ENCODE data around the gene PC. TPM values are rescaled to one million over a fixed set of nuclear protein-coding genes. Genes with fewer than 3 reads are reported as not detected.
"Not testable (repeated sequence)": the region's sequence is repeated elsewhere in the genome, so short reads cannot be mapped to it uniquely, and the experiment has no call there.

PC gene
- 18.6 TPM for polyA plus RNA-seq (ENCODE audit: insufficient read length)

GRCh38 chr11:66958232-66958955 is at the start of gene PC:
PC (minus strand) TSS chr11:66958383; CDS start chr11:66872159, 86,224 bp downstream.
- DNase-seq (ENCODE audit: low read depth): peak; percentile 97

GRCh38 chr11:67007126-67007525 is 48.9 kb upstream of the PC start:
- no peak for DNase-seq (ENCODE audit: low read depth)

- no peak for DNase-seq (ENCODE audit: low read depth)
Observed at GRCh38 chr11:67006029-67006884, 48.1 kb upstream of the PC start.

DNA sequence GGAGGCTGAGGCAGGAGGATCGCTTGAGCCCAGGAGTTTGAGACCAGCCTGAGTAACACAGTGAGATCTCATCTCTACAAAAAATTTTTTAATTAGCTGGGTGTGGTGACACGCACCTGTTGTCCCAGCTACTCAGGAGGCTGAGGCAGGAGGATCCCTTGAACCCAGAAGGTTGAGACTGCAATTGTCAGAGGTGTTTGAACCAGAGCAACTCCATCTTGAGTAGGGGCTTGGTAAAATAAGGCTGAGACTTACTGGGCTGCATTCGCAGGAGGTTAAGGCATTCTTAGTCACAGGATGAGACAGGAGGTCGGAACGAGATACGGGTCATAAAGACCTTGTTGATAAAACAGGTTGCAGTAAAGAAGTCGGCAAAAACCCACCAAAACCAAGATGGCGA is 47.0 kb upstream of the PC start:
- not testable (repeated sequence) for DNase-seq (ENCODE audit: low read depth)

- no peak for DNase-seq (ENCODE audit: low read depth)
Observed at GRCh38 chr11:67002921-67003411, 44.8 kb upstream of the PC start.

GRCh38 chr11:67002297-67002913 is 44.2 kb upstream of the PC start:
- no peak for DNase-seq (ENCODE audit: low read depth)

GRCh38 chr11:67001332-67001731 is 43.1 kb upstream of the PC start:
- no peak for DNase-seq (ENCODE audit: low read depth)

DNA sequence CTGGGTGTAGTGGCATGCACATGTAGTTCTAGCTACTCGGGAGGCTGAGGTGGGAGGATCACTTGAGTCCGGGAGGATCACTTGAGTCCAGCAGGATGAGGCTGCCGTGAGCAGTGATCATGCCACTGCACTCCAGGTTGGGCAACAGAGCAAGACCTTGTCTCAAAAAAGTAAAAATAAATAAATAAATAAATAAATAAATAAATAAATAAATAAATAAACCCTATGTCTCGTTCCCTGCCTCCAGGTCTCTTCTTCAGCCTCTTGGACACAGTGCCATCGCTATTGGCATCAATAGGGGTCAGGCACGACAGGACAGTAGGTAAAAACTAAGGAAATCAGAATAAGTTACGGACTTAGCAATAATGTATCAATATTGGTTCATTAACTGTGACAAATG is 41.4 kb upstream of the PC start:
- no peak for DNase-seq (ENCODE audit: low read depth)

DNA sequence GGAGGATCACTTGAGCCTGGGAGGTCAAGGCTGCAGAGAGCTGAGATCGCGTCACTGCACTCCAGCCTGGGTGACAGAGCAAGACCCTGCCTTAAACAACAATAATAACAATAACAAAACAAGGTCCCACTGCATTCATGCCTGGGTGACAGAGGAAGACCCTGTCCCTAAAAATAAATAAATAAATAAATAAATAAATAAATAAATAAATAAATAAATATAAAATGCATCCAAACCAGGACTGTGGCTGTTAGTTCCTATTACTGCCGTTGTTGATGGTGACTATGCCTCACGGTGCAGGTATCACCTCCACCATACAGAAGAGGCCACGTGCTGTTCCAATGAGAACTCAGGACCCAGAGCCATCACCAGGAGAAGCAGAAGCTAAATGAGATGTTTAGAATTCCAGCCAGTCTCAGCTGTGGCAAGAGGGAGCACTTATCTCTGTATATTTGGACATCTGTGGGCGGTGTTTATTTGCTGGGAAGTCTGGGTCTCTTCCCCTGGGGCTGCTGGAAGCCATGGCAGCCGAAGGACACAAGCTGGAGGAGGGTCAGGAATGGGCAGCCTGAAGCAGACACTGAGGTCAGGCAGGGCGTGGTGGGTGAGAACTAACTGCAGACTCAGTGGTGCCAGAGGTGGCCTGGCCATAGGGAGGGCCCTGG is 38.6 kb upstream of the PC start:
- DNase-seq (ENCODE audit: low read depth): no peak

DNA sequence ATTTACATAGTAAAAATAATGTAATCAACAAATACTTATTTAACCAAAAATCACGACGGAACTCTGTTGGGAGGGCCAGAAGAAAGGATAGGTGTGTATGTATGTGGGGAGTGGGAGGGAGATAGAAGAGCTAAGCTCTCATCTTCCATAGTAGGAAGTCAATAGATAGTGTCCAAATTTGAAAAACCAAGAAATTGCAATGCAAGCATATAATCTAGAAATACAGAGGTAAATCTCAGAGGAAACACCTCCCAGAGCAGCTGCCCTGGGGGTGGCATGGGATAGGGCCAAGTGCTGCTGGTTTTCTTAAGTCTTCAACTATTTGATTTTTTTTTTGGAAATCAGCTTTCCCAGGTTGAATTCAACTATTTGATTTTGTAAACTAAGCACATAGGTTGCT is 33.9 kb upstream of the PC start:
- no peak for DNase-seq (ENCODE audit: low read depth)

DNA sequence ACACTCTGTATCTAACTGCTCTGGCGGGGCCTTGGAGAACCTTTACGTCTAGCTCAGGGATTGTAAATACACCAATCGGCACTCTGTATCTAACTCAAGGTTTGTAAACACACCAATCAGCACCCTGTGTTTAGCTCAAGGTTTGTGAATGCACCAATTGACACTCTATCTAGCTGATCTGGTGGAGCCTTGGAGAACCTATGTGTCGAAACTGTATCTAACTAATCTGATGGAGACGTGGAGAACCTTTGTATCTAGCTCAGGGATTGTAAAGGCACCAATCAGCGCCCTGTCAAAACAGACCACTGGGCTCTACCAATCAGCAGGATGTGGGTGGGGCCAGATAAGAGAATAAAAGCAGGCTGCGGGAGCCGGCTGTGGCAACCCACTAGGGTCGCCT is 31.2 kb upstream of the PC start:
- DNase-seq (ENCODE audit: low read depth): not testable (repeated sequence)

DNA sequence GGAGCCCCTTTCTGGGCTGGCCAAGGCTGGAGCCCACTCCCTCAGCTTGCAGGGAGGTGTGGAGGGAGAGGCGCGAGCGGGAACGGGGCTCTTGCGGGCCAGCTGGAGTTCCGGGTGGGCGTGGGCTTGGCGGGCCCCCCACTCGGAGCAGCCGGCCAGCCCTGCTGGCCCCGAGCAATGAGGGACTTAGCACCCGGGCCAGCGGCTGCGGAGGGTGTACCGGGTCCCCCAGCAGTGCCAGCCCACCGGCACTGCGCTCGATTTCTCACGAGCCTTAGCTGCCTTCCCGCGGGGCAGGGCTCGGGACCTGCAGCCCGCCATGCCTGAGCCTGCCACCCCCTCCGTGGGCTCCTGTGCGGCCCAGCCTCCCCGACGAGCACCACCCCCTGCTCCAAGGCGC is 30.6 kb upstream of the PC start:
- DNase-seq (ENCODE audit: low read depth): not testable (repeated sequence)

DNA sequence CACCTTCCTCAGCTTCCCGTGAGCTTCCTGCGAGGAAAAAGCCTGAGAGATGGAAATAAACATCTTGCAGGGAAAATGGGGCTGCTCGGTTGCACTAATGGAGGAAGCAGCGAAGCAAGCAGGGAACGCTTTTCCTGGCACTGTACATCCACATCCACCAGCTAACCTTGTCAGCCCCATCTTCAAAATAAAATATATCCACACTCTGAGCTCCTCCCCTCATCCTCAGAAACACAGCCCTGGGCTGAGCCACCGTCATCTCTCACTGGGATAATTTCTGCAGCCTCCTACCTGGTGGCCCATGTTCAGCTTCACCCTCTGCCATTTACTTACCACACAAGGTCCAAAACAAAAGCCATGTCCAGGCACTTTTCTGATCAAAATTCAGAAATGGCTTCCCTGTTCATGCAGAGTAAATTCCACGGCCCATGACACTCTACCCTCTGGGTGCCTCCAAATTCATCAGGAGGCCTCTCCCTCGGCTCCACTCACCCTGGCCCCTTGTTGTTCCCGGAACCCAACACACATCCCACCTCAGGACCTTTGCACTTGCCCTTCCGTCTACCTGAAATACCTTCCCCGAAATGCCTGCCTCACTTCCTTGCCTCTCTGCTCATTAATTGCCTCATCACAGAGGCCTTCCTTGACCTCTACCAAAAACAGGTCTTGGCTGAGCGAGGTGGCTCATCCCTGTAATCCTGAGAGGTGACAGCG is 29.9 kb upstream of the PC start:
- no peak for DNase-seq (ENCODE audit: low read depth)

GRCh38 chr11:66987158-66987620 is 29.0 kb upstream of the PC start:
- no peak for DNase-seq (ENCODE audit: low read depth)

GRCh38 chr11:66986178-66986545 is 28.0 kb upstream of the PC start:
- no peak for DNase-seq (ENCODE audit: low read depth)

GRCh38 chr11:66985508-66986177 is 27.5 kb upstream of the PC start:
- no peak for DNase-seq (ENCODE audit: low read depth)

- DNase-seq (ENCODE audit: low read depth): no peak
Observed at GRCh38 chr11:66983275-66983924, 25.2 kb upstream of the PC start.

DNA sequence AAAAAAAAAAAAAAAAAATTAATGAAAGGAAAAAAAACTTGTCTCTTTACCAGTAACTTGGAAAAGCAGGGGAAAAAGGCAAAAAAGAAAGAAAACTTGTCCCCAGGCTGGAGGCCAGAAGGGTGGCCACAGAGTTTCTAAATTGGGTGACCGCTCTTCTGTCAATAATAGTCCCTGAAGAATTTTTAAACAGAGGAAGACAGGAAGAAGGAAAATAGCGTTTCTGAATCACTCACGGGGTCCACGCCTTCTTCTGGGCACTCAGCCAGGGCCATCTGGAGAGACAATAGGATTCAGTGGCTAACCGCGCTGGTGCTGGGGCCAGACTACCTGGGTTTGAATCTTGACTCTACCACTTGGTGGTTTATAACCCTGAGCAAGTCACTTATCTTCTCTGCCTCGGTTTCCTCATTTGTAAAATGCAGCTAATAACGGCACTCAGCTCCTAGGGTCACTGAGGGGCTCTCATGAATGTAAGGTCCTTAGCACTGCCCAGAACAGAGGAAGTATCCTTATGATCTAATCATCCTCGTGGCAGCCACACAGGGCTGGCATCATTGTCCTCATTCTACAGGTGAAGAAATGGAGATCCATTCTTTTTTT is 23.9 kb upstream of the PC start:
- DNase-seq (ENCODE audit: low read depth): peak; percentile 60

- DNase-seq (ENCODE audit: low read depth): no peak
Observed at GRCh38 chr11:66979336-66979980, 21.3 kb upstream of the PC start.

Measured in forelimb muscle (tissue), 1 donor.